ENCODE data around the gene HOXA2.

DNA sequence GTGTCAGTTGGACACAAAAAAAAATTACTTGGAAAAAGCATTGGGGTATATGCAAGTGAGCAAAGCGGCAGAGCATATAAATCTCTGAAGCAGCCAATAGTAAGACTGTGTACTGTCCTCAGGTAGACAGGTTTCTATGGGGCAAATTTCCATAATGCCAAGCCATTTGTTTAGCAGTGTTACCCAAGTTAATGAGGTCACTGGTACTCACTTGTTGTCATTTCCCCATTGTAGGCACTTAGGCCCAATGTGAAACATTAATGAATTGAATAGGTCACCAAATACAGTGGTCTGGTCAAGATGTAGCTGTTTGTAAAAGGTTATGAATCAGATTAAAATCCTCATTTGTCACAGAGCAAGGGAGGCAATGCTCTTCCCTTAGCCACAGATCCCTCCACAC is 34.2 kb downstream of the HOXA2 start:
- TF ChIP-seq SETDB1 (CRISPR knock-in tag; IDR thresholded peaks at IDR 0.05; ENCODE audit: borderline replicate concordance) (no peak), ETV6 (CRISPR knock-in tag; conservative IDR thresholded peaks at IDR 0.05) (no peak), ASH2L (IDR thresholded peaks at IDR 0.05; ENCODE audit: insufficient read length, low read depth, low read length) (no peak)

Data from HepG2 (cell line).